OCI-LY1 (cell line): ENCODE results near the gene TRABD2A.

Experiments used
- CTCF ChIP-seq: fragments of 200-600 bp; sonication (generic), shearing (Covaris generic); IDR thresholded peaks from 2 replicates; pipeline ENCODE4 v1.5.1; 2017; ENCODE audit warnings: mild to moderate bottlenecking, antibody characterized with exemption, low read length, moderate library complexity, mixed read lengths
- EZH2 ChIP-seq: fragments of 200-600 bp; sonication (generic), shearing (Covaris generic); IDR thresholded peaks from 2 replicates; pipeline ENCODE4 v1.8.0; 2017; ENCODE audit warnings: borderline replicate concordance, mixed run types, mild to moderate bottlenecking, antibody characterized with exemption, low read length, moderate library complexity, mixed read lengths

- TF ChIP-seq CTCF: no peak
- TF ChIP-seq EZH2: no peak
These were observed 94.9 kb downstream of the TRABD2A start for GRCh38 chr2:84785950-84786349.
